Activated T-helper 1 cell treated with anti-CD3 and anti-CD28 coated beads, Interleukin-12 subunit alpha, Interleukin-12 subunit beta, Interleukin-2, Interleukin-4 antibody, amounts not matched to agents 30 ng/mL and 10 ng/mL and 1 ng/mL, durations not matched to agents 14 hours and 24 hours and 36 hours (primary cell): Measurements from ENCODE around the gene CAMTA1. TPM values are rescaled to one million over a fixed set of nuclear protein-coding genes. Genes with fewer than 3 reads are reported as not detected.
A peak's percentile ranks its signal among the peaks of the same experiment; 100 is the strongest.

ENCODE experiments used
- DNase-seq: peaks from one replicate; pipeline ENCODE4 v3.0.0; 2021; ENCODE audit warnings: low spot score
- H3K27ac Mint-ChIP-seq: one replicate; pipeline ENCODE4 v1.8.0; 2021; ENCODE audit warnings: mild to moderate bottlenecking, mixed read lengths
- H3K27me3 Mint-ChIP-seq: one replicate; pipeline ENCODE4 v1.8.0; 2022; ENCODE audit warnings: mild to moderate bottlenecking, moderate library complexity, mixed read lengths; ENCODE audit not compliant: insufficient read depth
- H3K36me3 Mint-ChIP-seq: one replicate; pipeline ENCODE4 v1.8.0; 2021; ENCODE audit warnings: low read depth, mixed read lengths
- H3K4me1 Mint-ChIP-seq: one replicate; pipeline ENCODE4 v1.8.0; 2021; ENCODE audit warnings: low read depth, mixed read lengths
- H3K4me3 Mint-ChIP-seq: one replicate; pipeline ENCODE4 v1.8.0; 2021; ENCODE audit warnings: mild to moderate bottlenecking, moderate library complexity, mixed read lengths
- H3K9me3 Mint-ChIP-seq: one replicate; pipeline ENCODE4 v1.8.0; 2021; ENCODE audit warnings: mixed read lengths
- intact Hi-C: fragments of 100-400 bp; cut with micrococcal nuclease; formaldehyde crosslinking; loops from one replicate; pipeline ENCODE4 v1.15.1; 2024
- total RNA-seq: library from RNA; stranded (reverse); gene quantifications from 2 replicates; pipeline ENCODE4 v1.2.3, GENCODE V29; 2022

CAMTA1 gene
- total RNA-seq, 1 donor from 2014 or later, result 57.2 TPM

GRCh38 chr1:6762060-6762459 is 23.2 kb upstream of the CAMTA1 start:
- Mint-ChIP-seq H3K4me1 (no peaks in the 10 kb centered on the region), H3K36me3 (no peaks in the 10 kb centered on the region), H3K9me3 (no peaks in the 10 kb centered on the region), H3K27ac (no peak overlapping the region), H3K4me3 (no peak overlapping the region), H3K27me3 (peaks cover 1% of the 10 kb centered on the region)
- no peak for DNase-seq
- intact Hi-C loops, result no loop called here

- intact Hi-C loops, result no loop called here
- Mint-ChIP-seq H3K4me1 (no peaks in the 10 kb centered on the region), H3K27me3 (peaks cover 7% of the 10 kb centered on the region), H3K9me3 (no peaks in the 10 kb centered on the region), H3K4me3 (no peak overlapping the region), H3K36me3 (no peaks in the 10 kb centered on the region), H3K27ac (no peak overlapping the region)
- DNase-seq, result no peak
These were observed 14.4 kb upstream of the CAMTA1 start for GRCh38 chr1:6770751-6771440.

- intact Hi-C loops, result no loop called here
- Mint-ChIP-seq H3K4me3 (no peak overlapping the region), H3K27ac (no peak overlapping the region), H3K36me3 (no peaks in the 10 kb centered on the region), H3K9me3 (peaks cover 3% of the 10 kb centered on the region), H3K27me3 (peaks cover 7% of the 10 kb centered on the region), H3K4me1 (no peaks in the 10 kb centered on the region)
- DNase-seq, result no peak
These were observed 13.8 kb upstream of the CAMTA1 start for GRCh38 chr1:6771441-6771769.

- H3K4me3 Mint-ChIP-seq, result no peak overlapping the region
- H3K9me3 Mint-ChIP-seq, result peaks cover 6% of the 10 kb centered on the region
- H3K36me3 Mint-ChIP-seq, result no peaks in the 10 kb centered on the region
- peaks cover 11% of the 10 kb centered on the region for H3K27me3 Mint-ChIP-seq
- DNase-seq, result no peak
- no peak overlapping the region for H3K27ac Mint-ChIP-seq
- peaks cover 15% of the 10 kb centered on the region for H3K4me1 Mint-ChIP-seq
- intact Hi-C loops, result no loop called here
These were observed 10.9 kb upstream of the CAMTA1 start for GRCh38 chr1:6774381-6774780.

GRCh38 chr1:6775261-6776043 is 9.8 kb upstream of the CAMTA1 start:
- Mint-ChIP-seq H3K9me3 (peaks cover 6% of the 10 kb centered on the region), H3K27ac (no peak overlapping the region), H3K4me1 (peaks cover 15% of the 10 kb centered on the region), H3K4me3 (no peak overlapping the region), H3K27me3 (peaks cover 11% of the 10 kb centered on the region), H3K36me3 (no peaks in the 10 kb centered on the region)
- intact Hi-C loops, result no loop called here
- no peak for DNase-seq

GRCh38 chr1:6776389-6776788 is 8.9 kb upstream of the CAMTA1 start:
- no peaks in the 10 kb centered on the region for H3K36me3 Mint-ChIP-seq
- H3K9me3 Mint-ChIP-seq, result peaks cover 6% of the 10 kb centered on the region
- peaks cover 11% of the 10 kb centered on the region for H3K27me3 Mint-ChIP-seq
- DNase-seq, result no peak
- peaks cover 15% of the 10 kb centered on the region for H3K4me1 Mint-ChIP-seq
- no peak overlapping the region for H3K4me3 Mint-ChIP-seq
- no peak overlapping the region for H3K27ac Mint-ChIP-seq
- intact Hi-C loops, result no loop called here

GRCh38 chr1:6776895-6777294 is 8.4 kb upstream of the CAMTA1 start:
- no peak for DNase-seq
- H3K9me3 Mint-ChIP-seq, result peaks cover 6% of the 10 kb centered on the region
- H3K27me3 Mint-ChIP-seq, result peaks cover 11% of the 10 kb centered on the region
- H3K4me1 Mint-ChIP-seq, result peaks cover 15% of the 10 kb centered on the region
- intact Hi-C loops, result no loop called here
- no peak overlapping the region for H3K4me3 Mint-ChIP-seq
- H3K36me3 Mint-ChIP-seq, result no peaks in the 10 kb centered on the region
- no peak overlapping the region for H3K27ac Mint-ChIP-seq

- no peak overlapping the region for H3K27ac Mint-ChIP-seq
- H3K4me1 Mint-ChIP-seq, result peaks cover 15% of the 10 kb centered on the region
- intact Hi-C loops, result no loop called here
- H3K4me3 Mint-ChIP-seq, result no peak overlapping the region
- H3K36me3 Mint-ChIP-seq, result no peaks in the 10 kb centered on the region
- H3K27me3 Mint-ChIP-seq, result peaks cover 7% of the 10 kb centered on the region
- peaks cover 6% of the 10 kb centered on the region for H3K9me3 Mint-ChIP-seq
- no peak for DNase-seq
These were observed 7.4 kb upstream of the CAMTA1 start for GRCh38 chr1:6777813-6778212.

- Mint-ChIP-seq H3K4me1 (peaks cover 22% of the 10 kb centered on the region), H3K27me3 (peaks cover 8% of the 10 kb centered on the region), H3K27ac (no peak overlapping the region), H3K9me3 (peaks cover 6% of the 10 kb centered on the region), H3K36me3 (no peaks in the 10 kb centered on the region), H3K4me3 (no peak overlapping the region)
- intact Hi-C loops, result no loop called here
- no peak for DNase-seq
These were observed 6.0 kb upstream of the CAMTA1 start for GRCh38 chr1:6779089-6779805.

GRCh38 chr1:6782151-6782550 is 3.1 kb upstream of the CAMTA1 start:
- peaks cover 9% of the 10 kb centered on the region for H3K27me3 Mint-ChIP-seq
- intact Hi-C loops, result loop anchor here (10.0 kb wide), 3 partner anchors 183 to 1003 kb away; partner anchors contain the start of genes NPHP4 and PER3
- H3K36me3 Mint-ChIP-seq, result peaks cover 2% of the 10 kb centered on the region
- H3K27ac Mint-ChIP-seq, result no peak overlapping the region
- no peak overlapping the region for H3K4me3 Mint-ChIP-seq
- DNase-seq, result no peak
- H3K9me3 Mint-ChIP-seq, result peaks cover 3% of the 10 kb centered on the region
- peaks cover 28% of the 10 kb centered on the region for H3K4me1 Mint-ChIP-seq

GRCh38 chr1:6783221-6783620 is 2.0 kb upstream of the CAMTA1 start:
- H3K4me3 Mint-ChIP-seq, result peak overlapping the region; percentile 85
- DNase-seq, result no peak
- no peak overlapping the region for H3K27ac Mint-ChIP-seq
- H3K4me1 Mint-ChIP-seq, result peaks cover 30% of the 10 kb centered on the region
- no peaks in the 10 kb centered on the region for H3K9me3 Mint-ChIP-seq
- H3K36me3 Mint-ChIP-seq, result peaks cover 8% of the 10 kb centered on the region
- intact Hi-C loops, result loop anchor here (10.0 kb wide), 3 partner anchors 182 to 1002 kb away; partner anchors contain the start of genes NPHP4 and PER3
- H3K27me3 Mint-ChIP-seq, result peaks cover 6% of the 10 kb centered on the region

- Mint-ChIP-seq H3K36me3 (peaks cover 12% of the 10 kb centered on the region), H3K27ac (peak overlapping the region; percentile 90), H3K9me3 (no peaks in the 10 kb centered on the region), H3K4me3 (peak overlapping the region; percentile 85), H3K27me3 (peaks cover 6% of the 10 kb centered on the region), H3K4me1 (peaks cover 36% of the 10 kb centered on the region)
- intact Hi-C loops, result loop anchor here (1.0 to 10.0 kb wide), 5 partner anchors 39 to 1001 kb away; partner anchors contain the start of genes KLHL21, NPHP4 and PER3
- no peak for DNase-seq
These were observed 1.2 kb upstream of the CAMTA1 start for GRCh38 chr1:6783936-6784559.
